H9 (cell line): ENCODE data around the gene SYCE1. TPM values are rescaled to one million over a fixed set of nuclear protein-coding genes. Genes with fewer than 3 reads are reported as not detected.

Source experiments
- DNase-seq: peaks from one replicate; pipeline ENCODE4 v3.0.0-alpha.2; 2017
- H2AFZ ChIP-seq: one replicate; pipeline ENCODE4 v1.6.1; 2013; ENCODE audit warnings: mild to moderate bottlenecking, low read length, control low read depth, moderate library complexity
- H2AK5ac ChIP-seq: 2 replicates; pipeline ENCODE4 v1.6.1; 2013; ENCODE audit warnings: low read length, control low read depth, mixed read lengths; ENCODE audit not compliant: insufficient read length
- H2BK120ac ChIP-seq: one replicate; pipeline ENCODE4 v1.6.1; 2013; ENCODE audit warnings: low read depth, mild to moderate bottlenecking, low read length, control low read depth, inconsistent platforms; ENCODE audit not compliant: poor library complexity, severe bottlenecking
- H2BK12ac ChIP-seq: 2 replicates; pipeline ENCODE4 v1.6.1; 2013; ENCODE audit warnings: low read length, control low read depth, mixed read lengths, low read depth; ENCODE audit not compliant: insufficient read length
- H2BK15ac ChIP-seq: 2 replicates; pipeline ENCODE4 v1.6.1; 2013; ENCODE audit warnings: low read depth, low read length, control low read depth
- H2BK20ac ChIP-seq: one replicate; pipeline ENCODE4 v1.6.1; 2013; ENCODE audit warnings: low read depth, mild to moderate bottlenecking, low read length, control low read depth, inconsistent platforms; ENCODE audit not compliant: poor library complexity, severe bottlenecking
- H2BK5ac ChIP-seq: 2 replicates; pipeline ENCODE4 v1.6.1; 2013; ENCODE audit warnings: low read length, control low read depth, mixed read lengths; ENCODE audit not compliant: insufficient read length
- H3K14ac ChIP-seq: 2 replicates; pipeline ENCODE4 v1.6.1; 2013; ENCODE audit warnings: low read length, control low read depth; ENCODE audit not compliant: insufficient read depth
- H3K18ac ChIP-seq: 2 replicates; pipeline ENCODE4 v1.6.1; 2013; ENCODE audit warnings: low read depth, mild to moderate bottlenecking, mixed read lengths, low read length, control low read depth; ENCODE audit not compliant: insufficient read length
- H3K23ac ChIP-seq: 2 replicates; pipeline ENCODE4 v1.6.1; 2013; ENCODE audit warnings: low read length, control low read depth, mixed read lengths, low read depth; ENCODE audit not compliant: insufficient read length
- H3K23me2 ChIP-seq: 2 replicates; pipeline ENCODE4 v1.6.1; 2013; ENCODE audit warnings: low read depth, mild to moderate bottlenecking, mixed read lengths, low read length, control low read depth; ENCODE audit not compliant: insufficient read length, poor library complexity, severe bottlenecking
- H3K27ac ChIP-seq: 2 replicates; pipeline ENCODE4 v1.5.1; 2013; ENCODE audit warnings: low read length, control low read depth, mixed read lengths, low read depth; ENCODE audit not compliant: insufficient read length
- H3K27me3 ChIP-seq: 2 replicates; pipeline ENCODE4 v1.6.1; 2013; ENCODE audit warnings: low read length, control low read depth, inconsistent platforms; ENCODE audit not compliant: insufficient read depth
- H3K4ac ChIP-seq: 2 replicates; pipeline ENCODE4 v1.6.1; 2013; ENCODE audit warnings: low read depth, mild to moderate bottlenecking, control low read depth, inconsistent platforms, low read length, moderate library complexity
- H3K4me1 ChIP-seq: 2 replicates; pipeline ENCODE4 v1.6.1; 2013; ENCODE audit warnings: low read length, control low read depth, inconsistent platforms; ENCODE audit not compliant: insufficient read depth
- H3K4me2 ChIP-seq: 2 replicates; pipeline ENCODE4 v1.6.1; 2013; ENCODE audit warnings: low read length, control low read depth, mixed read lengths; ENCODE audit not compliant: insufficient read length, insufficient read depth
- H3K56ac ChIP-seq: 2 replicates; pipeline ENCODE4 v1.6.1; 2013; ENCODE audit warnings: low read depth, mild to moderate bottlenecking, mixed read lengths, low read length, control low read depth; ENCODE audit not compliant: insufficient read length
- H3K79me1 ChIP-seq: 2 replicates; pipeline ENCODE4 v1.6.1; 2013; ENCODE audit warnings: low read depth, mild to moderate bottlenecking, moderate library complexity, low read length, control low read depth, inconsistent platforms; ENCODE audit not compliant: insufficient read depth, poor library complexity, severe bottlenecking
- H3K79me2 ChIP-seq: 2 replicates; pipeline ENCODE4 v1.6.1; 2013; ENCODE audit warnings: low read length, control low read depth, inconsistent platforms; ENCODE audit not compliant: insufficient read depth
- H3K9ac ChIP-seq: 2 replicates; pipeline ENCODE4 v1.6.1; 2013; ENCODE audit warnings: low read length, control low read depth, mixed read lengths; ENCODE audit not compliant: insufficient read length; ENCODE audit errors: extremely low read depth
- H3K9me3 ChIP-seq: one replicate; pipeline ENCODE4 v1.6.1; 2013; ENCODE audit warnings: low read depth, low read length, inconsistent platforms; ENCODE audit not compliant: control insufficient read depth
- H3T11ph ChIP-seq: one replicate; pipeline ENCODE4 v1.6.1; 2013; ENCODE audit warnings: mild to moderate bottlenecking, low read length, control low read depth, inconsistent platforms
- H4K20me1 ChIP-seq: one replicate; pipeline ENCODE4 v1.6.1; 2013; ENCODE audit not compliant: control insufficient read depth, insufficient read length, insufficient read depth
- H4K5ac ChIP-seq: 2 replicates; pipeline ENCODE4 v1.6.1; 2013; ENCODE audit warnings: low read depth, mild to moderate bottlenecking, mixed read lengths, low read length, control low read depth; ENCODE audit not compliant: insufficient read length
- H4K8ac ChIP-seq: replicated peaks from 2 replicates; pipeline ENCODE4 v1.6.1; 2013; ENCODE audit warnings: low read length, control low read depth, mixed read lengths, low read depth; ENCODE audit not compliant: insufficient read length
- H4K91ac ChIP-seq: 2 replicates; pipeline ENCODE4 v1.6.1; 2013; ENCODE audit warnings: low read depth, mild to moderate bottlenecking, moderate library complexity, mixed read lengths, low read length, control low read depth; ENCODE audit not compliant: insufficient read length
- H3K27ac Mint-ChIP-seq, 3 experiments: 2 replicates in 2 of 3; 3 replicates in 1 of 3; pipeline ENCODE4 v1.8.0; 2020 to 2021; ENCODE audit warnings: mixed read lengths in 3 of 3, mild to moderate bottlenecking in 1 of 3, moderate library complexity in 1 of 3
- H3K27me3 Mint-ChIP-seq: 2 replicates; pipeline ENCODE4 v1.8.0; 2021; ENCODE audit warnings: low read depth, mild to moderate bottlenecking, moderate library complexity, mixed read lengths
- H3K36me3 Mint-ChIP-seq, 3 experiments: 2 replicates in 2 of 3; 3 replicates in 1 of 3; pipeline ENCODE4 v1.8.0; 2020 to 2021; ENCODE audit warnings: low read depth in 3 of 3, mixed read lengths in 3 of 3; ENCODE audit not compliant: insufficient read depth in 1 of 3
- H3K4me1 Mint-ChIP-seq, 2 experiments: 2 replicates each; pipeline ENCODE4 v1.8.0; 2020; ENCODE audit warnings: mixed read lengths in 2 of 2
- H3K4me3 Mint-ChIP-seq, 2 experiments: 2 replicates in 1 of 2; 3 replicates in 1 of 2; pipeline ENCODE4 v1.8.0; 2020 to 2021; ENCODE audit warnings: mild to moderate bottlenecking in 2 of 2, mixed read lengths in 2 of 2, moderate library complexity in 1 of 2
- H3K9me3 Mint-ChIP-seq, 2 experiments: 2 replicates in 1 of 2; 3 replicates in 1 of 2; pipeline ENCODE4 v1.8.0; 2020; ENCODE audit warnings: mild to moderate bottlenecking in 2 of 2, mixed read lengths in 2 of 2, moderate library complexity in 1 of 2
- WGBS: extraction: QIAGEN DNeasy Blood & Tissue Kit; methylation state at CpG from one replicate; pipeline ENCODE4 v1.1.7; 2013; ENCODE audit warnings: missing lambda C conversion rate, low lambda C conversion rate, mixed read lengths; ENCODE audit not compliant: insufficient read length; ENCODE audit errors: extremely low coverage; 5-methylcytosine and 5-hydroxymethylcytosine counted together
- total RNA-seq: library from RNA; stranded (reverse); gene quantifications from 2 replicates; pipeline ENCODE4 v1.2.1, GENCODE V29; 2021
- TF ChIP-seq, protein P1 (sequence below): fragments of 200-600 bp; sonication (generic); conservative IDR thresholded peaks from 3 replicates; pipeline ENCODE4 v1.8.0; 2021; ENCODE audit warnings: antibody characterized with exemption, mild to moderate bottlenecking

Gene SYCE1
- total RNA-seq, 1 experiment from 2014 or later: not detected

DNA sequence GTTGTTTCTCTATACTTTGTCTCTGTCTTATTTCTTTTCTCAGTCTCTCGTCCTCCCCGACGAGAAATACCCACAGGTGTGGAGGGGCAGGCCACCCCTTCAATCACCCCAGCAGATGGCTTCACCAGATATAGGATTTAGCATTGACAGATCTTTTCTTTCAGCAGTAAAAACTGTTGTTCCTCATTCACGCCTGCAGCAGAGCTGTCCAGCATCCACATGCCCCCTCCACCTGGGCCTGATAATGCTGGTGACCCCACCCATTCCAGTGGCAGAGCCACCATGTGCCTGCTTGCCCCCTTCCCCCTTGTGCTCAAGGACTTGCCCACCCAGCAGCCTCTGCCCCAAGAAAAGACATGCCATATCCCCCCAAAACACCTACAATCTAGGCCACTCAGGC, 45.7 kb upstream of the SYCE1 start:
- Histone ChIP-seq H4K5ac (no peak overlapping the region), H3K23me2 (no peaks in the 10 kb centered on the region), H2BK20ac (no peak overlapping the region), H4K91ac (no peak overlapping the region), H2BK120ac (no peak overlapping the region), H3K27ac (no peak overlapping the region), H3K14ac (no peak overlapping the region), H2BK5ac (no peak overlapping the region), H3K4me2 (no peak overlapping the region), H4K20me1 (no peaks in the 10 kb centered on the region), H3K56ac (no peak overlapping the region), H3K4me1 (no peaks in the 10 kb centered on the region), H3T11ph (no peak overlapping the region), H3K18ac (no peak overlapping the region), H3K79me2 (no peaks in the 10 kb centered on the region; the same call in 1 of the 2 replicates), H2BK12ac (no peak overlapping the region), H3K9me3 (peaks cover 72% of the 10 kb centered on the region), H3K27me3 (no peaks in the 10 kb centered on the region), H3K23ac (no peak overlapping the region), H3K4ac (no peak overlapping the region), H3K9ac (no peak overlapping the region), H2BK15ac (no peak overlapping the region), H2AK5ac (no peak overlapping the region), H3K79me1 (no peaks in the 10 kb centered on the region), H4K8ac (no peak overlapping the region), H2AFZ (no peak overlapping the region)
- Mint-ChIP-seq H3K27ac (no peak overlapping the region), H3K27me3 (peaks cover 2% of the 10 kb centered on the region; the same call in 1 of the 2 replicates), H3K4me1 (no peaks in the 10 kb centered on the region), H3K9me3 (peaks cover 93 to 95% of the 10 kb centered on the region in 2 experiments), H3K36me3 (peaks cover 7 to 50% (median 18%) of the 10 kb centered on the region in 3 experiments; a peak in 6 of 7 replicates), H3K4me3 (no peak overlapping the region)
- TF ChIP-seq, protein P1, sequence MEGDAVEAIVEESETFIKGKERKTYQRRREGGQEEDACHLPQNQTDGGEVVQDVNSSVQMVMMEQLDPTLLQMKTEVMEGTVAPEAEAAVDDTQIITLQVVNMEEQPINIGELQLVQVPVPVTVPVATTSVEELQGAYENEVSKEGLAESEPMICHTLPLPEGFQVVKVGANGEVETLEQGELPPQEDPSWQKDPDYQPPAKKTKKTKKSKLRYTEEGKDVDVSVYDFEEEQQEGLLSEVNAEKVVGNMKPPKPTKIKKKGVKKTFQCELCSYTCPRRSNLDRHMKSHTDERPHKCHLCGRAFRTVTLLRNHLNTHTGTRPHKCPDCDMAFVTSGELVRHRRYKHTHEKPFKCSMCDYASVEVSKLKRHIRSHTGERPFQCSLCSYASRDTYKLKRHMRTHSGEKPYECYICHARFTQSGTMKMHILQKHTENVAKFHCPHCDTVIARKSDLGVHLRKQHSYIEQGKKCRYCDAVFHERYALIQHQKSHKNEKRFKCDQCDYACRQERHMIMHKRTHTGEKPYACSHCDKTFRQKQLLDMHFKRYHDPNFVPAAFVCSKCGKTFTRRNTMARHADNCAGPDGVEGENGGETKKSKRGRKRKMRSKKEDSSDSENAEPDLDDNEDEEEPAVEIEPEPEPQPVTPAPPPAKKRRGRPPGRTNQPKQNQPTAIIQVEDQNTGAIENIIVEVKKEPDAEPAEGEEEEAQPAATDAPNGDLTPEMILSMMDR: no peak
- DNase-seq: no peak
- WGBS: no CpG with 5 or more reads among the region's 4 CpGs
